Trophoblast cell (in vitro differentiated cells and primary cell): ENCODE data around the gene ANP32A.

ENCODE experiments used
- DNase-seq, 2 donors: peaks; one replicate each; pipeline ENCODE4 v3.0.0-alpha.2; 2016
- H2AFZ ChIP-seq: 2 replicates; pipeline ENCODE4 v1.6.1; 2013; ENCODE audit warnings: low read length, moderate library complexity, mild to moderate bottlenecking; ENCODE audit not compliant: insufficient read depth, poor library complexity
- H2AK5ac ChIP-seq: 2 replicates; pipeline ENCODE4 v1.6.1; 2013; ENCODE audit warnings: mild to moderate bottlenecking, low read length
- H2BK120ac ChIP-seq: 2 replicates; pipeline ENCODE4 v1.6.1; 2013; ENCODE audit warnings: low read length, mild to moderate bottlenecking, moderate library complexity; ENCODE audit not compliant: insufficient read depth, poor library complexity
- H2BK12ac ChIP-seq: 2 replicates; pipeline ENCODE4 v1.6.1; 2013; ENCODE audit warnings: mild to moderate bottlenecking, low read length, moderate library complexity
- H2BK5ac ChIP-seq: 2 replicates; pipeline ENCODE4 v1.6.1; 2013; ENCODE audit warnings: low read length, low read depth, moderate library complexity, mild to moderate bottlenecking; ENCODE audit not compliant: poor library complexity
- H3K14ac ChIP-seq: 2 replicates; pipeline ENCODE4 v1.6.1; 2013; ENCODE audit warnings: mild to moderate bottlenecking, low read length
- H3K18ac ChIP-seq: 2 replicates; pipeline ENCODE4 v1.6.1; 2013; ENCODE audit warnings: mild to moderate bottlenecking, low read length
- H3K23ac ChIP-seq: 2 replicates; pipeline ENCODE4 v1.6.1; 2013; ENCODE audit warnings: low read length
- H3K27ac ChIP-seq: 2 replicates; pipeline ENCODE4 v1.5.1; 2013; ENCODE audit warnings: low read depth, mild to moderate bottlenecking, inconsistent platforms, low read length, moderate library complexity
- H3K27me3 ChIP-seq: 2 replicates; pipeline ENCODE4 v1.6.1; 2013; ENCODE audit warnings: inconsistent platforms, mild to moderate bottlenecking, low read length, moderate library complexity; ENCODE audit not compliant: insufficient read depth
- H3K36me3 ChIP-seq, 2 experiments: 1 replicate in 1 of 2; 2 replicates in 1 of 2; pipeline ENCODE4 v1.6.1; 2013; ENCODE audit warnings: low read length in 2 of 2, mild to moderate bottlenecking in 2 of 2, moderate library complexity in 1 of 2; ENCODE audit not compliant: insufficient read depth in 2 of 2, control insufficient read depth in 1 of 2
- H3K4ac ChIP-seq: 2 replicates; pipeline ENCODE4 v1.6.1; 2013; ENCODE audit warnings: low read depth, mild to moderate bottlenecking, low read length, moderate library complexity
- H3K4me1 ChIP-seq, 2 experiments: 1 replicate in 1 of 2; 2 replicates in 1 of 2; pipeline ENCODE4 v1.6.1; 2013; ENCODE audit warnings: low read length in 2 of 2, mild to moderate bottlenecking in 2 of 2, moderate library complexity in 1 of 2; ENCODE audit not compliant: insufficient read depth in 2 of 2, control insufficient read depth in 1 of 2
- H3K4me2 ChIP-seq: 2 replicates; pipeline ENCODE4 v1.6.1; 2013; ENCODE audit warnings: inconsistent platforms, mild to moderate bottlenecking, low read length, moderate library complexity
- H3K4me3 ChIP-seq: 2 replicates; pipeline ENCODE4 v1.5.1; 2013; ENCODE audit warnings: mild to moderate bottlenecking, low read depth, low read length, inconsistent platforms
- H3K79me1 ChIP-seq: one replicate; pipeline ENCODE4 v1.6.1; 2013; ENCODE audit warnings: low read length
- H3K79me2 ChIP-seq: 2 replicates; pipeline ENCODE4 v1.6.1; 2013; ENCODE audit warnings: low read length, mild to moderate bottlenecking; ENCODE audit not compliant: control insufficient read depth, insufficient read depth, poor library complexity
- H3K9ac ChIP-seq: 2 replicates; pipeline ENCODE4 v1.6.1; 2013; ENCODE audit warnings: mild to moderate bottlenecking, low read length
- H3K9me3 ChIP-seq: 2 replicates; pipeline ENCODE4 v1.6.1; 2013; ENCODE audit warnings: low read depth, mild to moderate bottlenecking, control low read depth, inconsistent platforms, low read length; ENCODE audit not compliant: insufficient read depth
- H4K12ac ChIP-seq: 2 replicates; pipeline ENCODE4 v1.6.1; 2013; ENCODE audit warnings: low read depth, mild to moderate bottlenecking, low read length, moderate library complexity
- H4K8ac ChIP-seq: 2 replicates; pipeline ENCODE4 v1.6.1; 2013; ENCODE audit warnings: low read depth, mild to moderate bottlenecking, low read length, moderate library complexity
- H4K91ac ChIP-seq: one replicate; pipeline ENCODE4 v1.6.1; 2013; ENCODE audit warnings: low read depth, mild to moderate bottlenecking, low read length, moderate library complexity
- WGBS: extraction: QIAGEN DNeasy Blood & Tissue Kit; methylation state at CpG from one replicate; pipeline ENCODE4 v1.1.7; 2013; ENCODE audit warnings: missing lambda C conversion rate; ENCODE audit not compliant: insufficient read length, insufficient coverage; ENCODE audit errors: extremely low coverage; 5-methylcytosine and 5-hydroxymethylcytosine counted together

Gene ANP32A

GRCh38 chr15:68785541-68785940 lies 35.2 kb downstream of the ANP32A start:
- Histone ChIP-seq H2BK12ac (no peak overlapping the region), H2BK5ac (no peak overlapping the region), H3K23ac (no peak overlapping the region), H3K14ac (no peak overlapping the region), H3K79me2 (peaks cover 4% of the 10 kb centered on the region), H4K91ac (no peak overlapping the region), H3K18ac (no peak overlapping the region), H3K4me2 (no peak overlapping the region), H3K79me1 (peaks cover 3% of the 10 kb centered on the region), H4K8ac (no peak overlapping the region), H2AK5ac (no peak overlapping the region), H3K27me3 (no peaks in the 10 kb centered on the region), H3K9me3 (no peaks in the 10 kb centered on the region), H3K36me3 (peaks cover 35 to 56% of the 10 kb centered on the region in 2 experiments), H2BK120ac (no peak overlapping the region), H2AFZ (no peak overlapping the region), H4K12ac (no peak overlapping the region), H3K9ac (no peak overlapping the region), H3K4me1 (peaks cover 13 to 18% of the 10 kb centered on the region in 2 experiments), H3K27ac (no peak overlapping the region), H3K4ac (no peak overlapping the region), H3K4me3 (no peak overlapping the region)
- no peak for DNase-seq
- WGBS, result no CpG with 5 or more reads among the region's 5 CpGs

DNA sequence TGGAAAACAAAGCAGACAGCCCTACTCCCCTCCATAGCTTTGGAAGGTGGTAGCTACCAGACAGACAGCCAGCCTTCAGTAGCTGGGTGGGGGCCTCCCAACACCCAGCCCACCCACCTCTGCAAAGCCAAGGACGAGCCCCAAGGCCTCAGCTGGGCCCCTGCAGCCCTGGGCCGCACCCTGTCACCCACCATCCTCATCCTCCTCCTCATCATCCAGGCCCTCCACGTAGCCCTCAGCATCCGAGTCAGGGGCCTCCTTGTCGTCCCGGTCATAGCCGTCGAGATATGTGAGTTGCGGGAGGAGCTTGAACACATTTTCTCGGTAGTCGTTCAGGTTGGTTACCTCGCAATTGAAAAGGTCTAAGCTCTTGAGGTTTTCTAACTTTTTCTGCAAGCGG lies 36.5 kb downstream of the ANP32A start:
- H3K4ac ChIP-seq, result no peak overlapping the region
- no peak overlapping the region for H2AFZ ChIP-seq
- no peak overlapping the region for H3K23ac ChIP-seq
- H3K79me2 ChIP-seq, result peaks cover 2% of the 10 kb centered on the region
- WGBS, result no CpG with 5 or more reads among the region's 13 CpGs
- DNase-seq, result no peak
- no peak overlapping the region for H3K4me3 ChIP-seq
- no peak overlapping the region for H3K4me2 ChIP-seq
- H3K9ac ChIP-seq, result no peak overlapping the region
- H4K8ac ChIP-seq, result no peak overlapping the region
- H3K4me1 ChIP-seq, result peaks cover under 1 to 6% of the 10 kb centered on the region in 2 experiments
- no peak overlapping the region for H3K18ac ChIP-seq
- H2AK5ac ChIP-seq, result no peak overlapping the region
- no peak overlapping the region for H3K27ac ChIP-seq
- no peak overlapping the region for H3K14ac ChIP-seq
- no peak overlapping the region for H4K12ac ChIP-seq
- H3K27me3 ChIP-seq, result no peaks in the 10 kb centered on the region
- no peak overlapping the region for H4K91ac ChIP-seq
- H2BK120ac ChIP-seq, result no peak overlapping the region
- no peak overlapping the region for H2BK5ac ChIP-seq
- H2BK12ac ChIP-seq, result no peak overlapping the region
- H3K79me1 ChIP-seq, result no peaks in the 10 kb centered on the region
- peaks cover 44 to 66% of the 10 kb centered on the region in 2 experiments for H3K36me3 ChIP-seq
- no peaks in the 10 kb centered on the region for H3K9me3 ChIP-seq

GRCh38 chr15:68783226-68784058 lies 37.3 kb downstream of the ANP32A start:
- DNase-seq, result peak in 1 of 2 donors; percentile 52
- Histone ChIP-seq H4K12ac (no peak overlapping the region), H3K36me3 (peaks cover 44 to 66% of the 10 kb centered on the region in 2 experiments), H3K18ac (no peak overlapping the region), H3K23ac (no peak overlapping the region), H3K4me1 (peaks cover 0 to 2% of the 10 kb centered on the region in 2 experiments), H3K9ac (no peak overlapping the region), H2BK5ac (no peak overlapping the region), H3K79me2 (peaks cover 2% of the 10 kb centered on the region), H3K27me3 (no peaks in the 10 kb centered on the region), H4K8ac (no peak overlapping the region), H3K14ac (no peak overlapping the region), H2AK5ac (no peak overlapping the region), H3K9me3 (no peaks in the 10 kb centered on the region), H2AFZ (no peak overlapping the region), H4K91ac (no peak overlapping the region), H3K79me1 (no peaks in the 10 kb centered on the region), H3K4me2 (no peak overlapping the region), H3K27ac (no peak overlapping the region), H2BK12ac (no peak overlapping the region), H3K4me3 (no peak overlapping the region), H2BK120ac (no peak overlapping the region), H3K4ac (no peak overlapping the region)
- WGBS, result no CpG with 5 or more reads among the region's 9 CpGs

DNA sequence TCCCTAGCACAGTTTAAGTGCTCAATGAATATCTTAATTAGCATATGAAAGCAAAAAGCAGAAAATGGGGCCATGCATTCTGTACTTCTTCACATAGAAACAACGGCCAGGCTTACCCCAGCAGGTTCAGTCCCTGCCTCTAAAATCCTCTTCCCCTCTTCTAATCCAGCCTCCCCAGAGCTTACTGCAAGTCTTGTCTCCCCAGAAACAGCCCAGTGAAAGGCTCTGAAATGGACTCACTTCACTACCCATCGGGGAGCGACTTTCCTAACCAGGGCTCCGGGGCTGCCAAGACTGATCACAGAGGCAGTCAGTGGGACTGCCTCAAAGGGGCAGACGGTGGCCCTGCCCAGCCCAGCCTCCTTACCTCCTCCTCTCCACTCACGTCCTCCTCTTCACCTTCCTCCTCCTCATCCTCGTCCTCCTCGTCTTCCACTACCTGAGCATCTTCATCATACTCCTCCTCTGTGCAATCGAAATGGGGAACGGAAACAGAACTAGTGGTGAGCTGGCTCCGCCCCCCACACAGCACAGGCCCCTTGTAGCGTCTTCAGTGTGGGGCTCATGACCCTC lies 38.0 kb downstream of the ANP32A start:
- Histone ChIP-seq H3K4me1 (no peaks in the 10 kb centered on the region), H3K4me3 (no peak overlapping the region), H3K18ac (peak overlapping the region; percentile 68), H3K27me3 (no peaks in the 10 kb centered on the region), H2BK12ac (no peak overlapping the region), H3K79me1 (no peaks in the 10 kb centered on the region), H3K23ac (no peak overlapping the region), H2AFZ (no peak overlapping the region), H3K36me3 (peaks cover 42 to 62% of the 10 kb centered on the region in 2 experiments), H2AK5ac (no peak overlapping the region), H4K8ac (no peak overlapping the region), H4K91ac (no peak overlapping the region), H2BK5ac (no peak overlapping the region), H3K9me3 (no peaks in the 10 kb centered on the region), H3K27ac (no peak overlapping the region), H3K4me2 (no peak overlapping the region), H3K79me2 (no peaks in the 10 kb centered on the region), H3K14ac (no peak overlapping the region), H3K4ac (no peak overlapping the region), H3K9ac (no peak overlapping the region), H4K12ac (no peak overlapping the region), H2BK120ac (no peak overlapping the region)
- WGBS, result 100% methylated on average over 3 of the region's 12 CpGs
- DNase-seq, result no peak
